PC-9 (cell line): ENCODE results near the gene STRN3.
"Not testable (repeated sequence)": the region's sequence is repeated elsewhere in the genome, so short reads cannot be mapped to it uniquely, and the experiment has no call there.

Experiments used
- CTCF ChIP-seq: fragments of 200-600 bp; sonication (generic); conservative IDR thresholded peaks from 2 replicates; pipeline ENCODE4 v1.6.1; 2017; ENCODE audit warnings: mixed run types, antibody characterized with exemption, mild to moderate bottlenecking, moderate library complexity
- EZH2 ChIP-seq: fragments of 200-600 bp; sonication (generic); IDR thresholded peaks from 2 replicates; pipeline ENCODE4 v1.8.0; 2017; ENCODE audit warnings: antibody characterized with exemption, low read depth

GRCh38 chr14:30897121-30897520, 129.1 kb downstream of the STRN3 start:
- TF ChIP-seq EZH2, CTCF: not testable (repeated sequence)
